NCI-H510A treated with DMSO at 0.1 percent for 48 hours (cell line): ENCODE results near the gene RPL21.
A peak's percentile ranks its signal among the peaks of the same experiment; 100 is the strongest.

Experiments used
- DNase-seq: peaks from one replicate; lab custom pipeline; 2025; lab: John Stamatoyannopoulos, UW

The RPL21 gene

DNA sequence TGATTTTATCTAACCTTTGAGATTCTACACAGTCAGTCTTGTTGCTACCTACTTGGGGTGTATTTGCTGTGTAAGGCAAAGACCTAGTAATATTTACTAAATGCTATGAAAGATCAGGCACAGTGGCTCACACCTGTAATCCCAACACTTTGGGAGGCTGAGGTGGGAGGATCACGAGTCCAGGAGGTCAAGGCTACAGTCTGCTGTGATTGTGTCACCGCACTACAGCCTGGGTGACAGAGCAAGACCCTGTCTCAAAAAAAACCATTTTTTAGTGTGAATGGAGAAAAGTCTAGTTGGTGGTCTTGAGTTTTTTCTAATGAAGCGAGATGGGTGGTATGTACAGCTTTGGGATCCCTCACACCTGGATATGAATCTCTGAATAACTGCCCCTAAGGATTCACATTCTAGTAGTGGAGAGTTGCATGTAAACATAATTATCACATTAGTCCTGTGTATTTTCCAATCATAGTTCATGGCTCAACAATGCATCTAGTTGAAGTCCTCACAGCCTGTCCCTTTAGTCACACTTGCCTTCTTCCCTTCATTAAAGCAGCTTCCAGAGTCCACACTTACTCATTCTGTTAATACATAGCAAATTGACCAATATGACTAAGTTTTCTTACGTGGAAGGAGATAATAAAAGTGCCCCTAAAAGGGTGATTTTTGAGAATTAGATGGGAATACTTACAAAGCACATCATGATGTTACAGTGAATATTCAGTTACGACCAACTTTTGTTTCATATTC, 7.5 kb downstream of the RPL21 start:
- no peak for DNase-seq

DNA sequence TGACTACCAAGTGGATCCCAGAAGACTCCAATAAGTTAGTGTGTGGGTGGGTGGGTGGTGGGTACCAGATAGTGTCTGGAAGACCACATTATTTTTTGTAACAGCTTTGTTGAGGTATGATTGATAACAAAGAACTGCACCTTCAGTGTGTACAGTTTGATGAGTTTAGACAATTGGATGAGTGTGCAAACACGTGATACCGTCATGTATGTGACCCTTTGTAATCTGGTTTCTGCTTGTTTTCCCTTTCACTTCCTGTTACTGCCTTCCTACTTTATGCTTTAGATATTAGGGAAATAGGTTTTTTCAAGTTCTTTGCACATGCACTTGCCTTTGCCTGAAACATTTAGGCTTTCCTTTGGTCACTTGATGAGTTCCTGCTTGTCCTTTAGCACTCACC, 8.5 kb downstream of the RPL21 start:
- no peak for DNase-seq

DNA sequence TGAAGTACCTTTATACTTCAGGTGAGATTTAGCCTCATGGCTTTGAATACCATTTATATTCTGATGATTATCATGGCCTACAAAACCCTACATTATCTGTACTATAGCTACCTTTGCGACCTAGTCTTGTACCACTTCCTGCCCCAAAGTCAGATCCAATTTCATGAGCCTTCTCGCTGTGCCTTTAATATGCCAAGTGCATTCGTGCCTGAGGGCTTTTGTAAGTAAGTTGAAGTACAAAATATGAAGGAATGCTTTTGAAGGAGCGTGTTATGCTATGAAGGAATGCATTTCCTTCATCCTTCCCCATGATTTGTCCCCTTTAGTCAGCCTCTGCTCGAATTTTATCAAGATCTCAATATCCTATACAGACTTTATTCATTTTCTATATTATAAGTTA, 10.0 kb downstream of the RPL21 start:
- no peak for DNase-seq

DNA sequence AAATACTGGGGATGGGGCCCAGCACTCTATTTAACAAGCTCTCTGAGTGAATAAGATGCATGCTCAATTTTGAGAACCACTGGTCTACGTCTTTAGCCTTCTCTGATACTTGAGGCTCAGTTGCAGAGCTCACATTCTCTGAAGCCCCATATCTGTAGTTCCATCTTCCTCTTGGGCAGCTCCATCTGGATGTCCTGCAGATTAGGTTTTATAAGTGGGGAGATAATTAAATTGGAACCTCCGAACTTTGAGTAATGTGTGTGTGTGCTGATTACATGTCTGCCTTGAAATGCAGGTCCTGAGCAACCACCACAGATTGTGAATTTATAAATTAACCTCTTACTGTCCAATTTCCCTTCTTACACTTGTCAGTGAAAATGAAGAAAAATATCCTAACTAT, 12.1 kb downstream of the RPL21 start:
- no peak for DNase-seq

DNA sequence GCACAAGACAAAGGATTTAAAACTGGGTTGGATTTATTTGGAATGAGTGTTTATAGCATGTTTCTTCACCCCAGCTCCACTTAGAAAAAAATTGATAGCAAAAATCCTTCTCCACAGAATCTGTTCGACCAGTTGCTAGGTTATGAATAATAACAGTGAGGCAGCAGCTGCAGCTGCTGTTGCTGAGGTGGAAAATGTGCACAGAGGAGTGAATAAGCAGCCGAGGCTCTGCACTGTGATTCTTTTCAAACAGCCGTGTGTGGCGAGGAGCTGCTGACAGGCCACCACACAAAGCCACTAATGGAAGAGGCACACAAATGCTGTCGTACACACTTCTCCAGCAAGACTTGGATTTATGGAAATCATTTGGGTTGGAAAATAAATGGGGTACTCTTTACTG, 12.8 kb downstream of the RPL21 start:
- no peak for DNase-seq

DNA sequence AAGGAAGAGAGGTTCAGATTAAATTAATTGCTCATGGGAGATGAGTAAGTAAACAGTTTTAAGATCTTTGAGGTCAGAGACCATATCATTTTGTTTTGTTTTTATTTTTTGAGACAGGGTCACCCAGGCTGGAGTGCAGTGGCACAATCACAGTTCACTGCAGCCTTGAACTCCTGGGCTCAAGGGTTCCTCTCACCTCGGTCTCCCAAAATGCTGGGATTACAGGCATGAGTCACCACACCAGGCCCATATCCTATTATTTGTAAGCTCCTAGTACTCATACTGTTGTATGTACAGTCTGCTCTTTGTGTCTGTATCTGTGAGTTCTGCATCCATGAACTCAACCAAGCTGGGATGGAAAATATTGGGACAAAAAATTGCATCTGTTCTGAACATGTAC, 13.3 kb downstream of the RPL21 start:
- no peak for DNase-seq

DNA sequence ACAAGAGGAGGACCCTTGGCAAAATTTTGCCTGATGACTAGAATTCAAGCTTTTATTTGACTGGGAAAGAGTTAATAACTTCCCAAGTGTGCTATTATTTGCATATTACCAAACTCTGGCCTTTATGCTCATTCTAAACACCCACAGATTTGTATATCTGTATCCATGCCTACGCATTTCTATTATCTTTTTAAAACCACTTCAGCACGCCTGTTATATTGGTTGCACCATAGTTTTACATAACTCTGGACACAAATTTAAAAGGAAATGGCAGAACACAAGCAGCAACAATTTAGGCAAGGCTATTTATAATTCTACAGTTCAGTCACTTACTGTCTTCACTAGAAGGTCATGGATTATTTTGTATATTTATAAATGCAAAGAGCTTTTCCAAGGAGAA, 15.6 kb downstream of the RPL21 start:
- DNase-seq, result no peak

DNA sequence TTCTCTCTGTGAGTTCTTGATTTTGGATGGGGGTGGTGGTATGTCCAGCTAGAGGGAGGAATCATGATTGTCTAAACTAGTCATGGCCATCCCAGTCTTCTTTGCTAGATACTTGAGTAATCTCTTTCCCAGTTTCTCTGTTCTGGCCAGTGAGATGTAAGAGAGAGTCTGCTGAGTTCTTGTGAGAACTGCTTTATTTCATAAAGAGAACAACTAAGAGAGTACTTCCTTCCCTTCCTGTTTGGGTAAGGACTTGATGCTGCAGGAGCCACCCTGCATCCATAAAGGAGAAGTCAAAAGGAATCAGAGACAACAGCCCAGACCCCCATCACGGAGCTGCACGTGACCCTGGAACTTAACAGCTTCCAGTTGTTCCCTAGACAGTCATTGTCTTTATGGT, 16.2 kb downstream of the RPL21 start:
- DNase-seq, result no peak

DNA sequence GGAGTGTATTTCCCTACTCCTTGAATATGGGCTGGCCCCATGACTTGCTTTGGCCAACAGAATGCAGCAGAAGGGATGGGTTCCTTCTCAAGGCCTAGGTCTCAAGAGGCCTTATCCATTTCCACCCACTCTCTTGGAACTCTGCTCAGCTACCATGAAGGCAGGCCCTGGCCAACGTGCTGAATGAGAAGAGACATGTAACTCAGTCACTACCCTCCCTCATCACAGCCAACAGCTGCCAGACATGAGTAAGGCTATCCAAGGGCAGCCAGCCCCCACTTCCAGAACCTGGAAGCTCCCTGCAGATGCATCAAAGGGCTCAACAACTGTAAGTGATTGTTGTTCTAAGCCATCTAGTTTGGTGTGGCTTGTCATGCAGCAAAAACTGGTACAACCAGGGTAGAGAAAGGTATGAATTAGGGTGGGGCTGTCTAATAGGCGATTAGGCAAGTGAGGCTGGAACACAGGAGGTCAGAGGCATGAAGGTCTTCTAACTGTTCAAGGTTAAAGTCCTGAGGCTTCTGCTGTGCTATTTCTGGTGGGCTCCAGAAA, 17.8 kb downstream of the RPL21 start:
- no peak for DNase-seq

DNA sequence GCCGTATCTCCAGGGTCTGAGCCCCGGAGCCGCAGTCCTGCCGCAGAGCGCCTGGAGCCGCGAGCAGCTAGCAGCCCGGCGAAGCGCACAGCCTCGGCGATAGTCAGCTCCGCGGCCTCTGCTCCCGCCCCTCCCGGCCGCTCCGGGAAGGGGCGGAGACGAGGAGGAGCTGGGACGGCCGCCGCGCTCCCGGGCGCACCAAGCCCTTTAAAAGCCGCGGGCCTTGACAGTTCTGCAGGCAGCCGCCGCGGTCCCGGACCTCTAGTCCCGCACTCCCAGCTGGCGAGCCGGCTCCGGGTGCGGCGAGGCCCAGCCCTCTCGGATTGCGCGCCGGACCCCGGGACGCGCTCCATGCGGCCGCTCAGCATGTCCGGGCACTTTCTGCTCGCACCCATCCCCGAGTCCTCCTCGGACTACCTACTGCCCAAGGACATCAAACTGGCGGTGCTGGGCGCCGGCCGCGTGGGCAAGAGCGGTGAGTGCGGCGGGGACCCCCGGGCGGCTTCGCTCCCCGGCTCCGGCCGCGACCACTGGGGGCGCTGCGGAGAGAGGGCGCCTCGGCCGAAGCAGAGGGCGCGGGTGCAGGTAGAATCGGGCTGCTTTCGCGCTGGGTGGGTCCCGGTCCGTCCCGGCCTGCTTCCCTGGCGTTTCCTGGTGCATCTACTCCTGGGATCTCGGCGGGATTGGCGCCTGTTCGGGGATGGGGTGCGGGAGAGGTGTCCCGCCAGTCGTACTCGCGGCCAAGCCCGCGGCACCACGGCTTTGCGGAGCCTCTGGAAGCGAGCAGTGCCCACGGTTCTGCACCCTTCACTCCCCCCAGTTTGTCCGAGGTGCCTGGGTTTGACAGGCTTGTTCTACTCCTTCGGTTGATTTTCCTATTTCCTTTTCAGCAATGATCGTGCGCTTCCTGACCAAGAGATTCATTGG, 19.5 kb downstream of the RPL21 start, which contains the start of gene RASL11A:
Gene RASL11A (plus strand): TSS at position 237 of the 927 bp plus-strand sequence. CDS start 115 bp downstream, at position 352.
- DNase-seq, result peak; percentile 28

DNA sequence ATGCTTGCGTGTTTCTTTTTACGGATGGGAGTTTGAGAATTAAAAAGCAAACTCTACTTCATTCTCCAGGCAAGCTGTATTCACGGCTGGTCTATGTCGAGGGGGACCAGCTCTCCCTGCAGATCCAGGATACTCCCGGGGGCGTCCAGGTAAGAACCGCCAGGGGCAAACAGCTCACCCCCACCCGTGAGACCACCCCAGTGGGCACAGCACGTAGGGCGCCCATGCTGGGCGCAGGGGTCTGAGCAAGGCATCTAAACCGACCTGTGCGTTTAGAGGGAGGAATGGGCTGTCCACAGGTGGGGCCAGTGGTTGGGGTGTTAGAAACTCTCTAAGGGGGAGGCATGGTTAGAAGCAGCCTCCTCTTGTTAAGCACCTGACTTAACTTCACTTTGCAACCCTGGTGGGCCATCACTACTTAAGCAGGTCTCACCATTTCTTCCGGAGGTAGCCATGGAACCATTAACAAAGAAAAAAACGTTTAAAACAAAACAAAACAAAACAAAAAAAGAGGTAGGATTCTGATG, 20.3 kb downstream of the RPL21 start:
- no peak for DNase-seq

DNA sequence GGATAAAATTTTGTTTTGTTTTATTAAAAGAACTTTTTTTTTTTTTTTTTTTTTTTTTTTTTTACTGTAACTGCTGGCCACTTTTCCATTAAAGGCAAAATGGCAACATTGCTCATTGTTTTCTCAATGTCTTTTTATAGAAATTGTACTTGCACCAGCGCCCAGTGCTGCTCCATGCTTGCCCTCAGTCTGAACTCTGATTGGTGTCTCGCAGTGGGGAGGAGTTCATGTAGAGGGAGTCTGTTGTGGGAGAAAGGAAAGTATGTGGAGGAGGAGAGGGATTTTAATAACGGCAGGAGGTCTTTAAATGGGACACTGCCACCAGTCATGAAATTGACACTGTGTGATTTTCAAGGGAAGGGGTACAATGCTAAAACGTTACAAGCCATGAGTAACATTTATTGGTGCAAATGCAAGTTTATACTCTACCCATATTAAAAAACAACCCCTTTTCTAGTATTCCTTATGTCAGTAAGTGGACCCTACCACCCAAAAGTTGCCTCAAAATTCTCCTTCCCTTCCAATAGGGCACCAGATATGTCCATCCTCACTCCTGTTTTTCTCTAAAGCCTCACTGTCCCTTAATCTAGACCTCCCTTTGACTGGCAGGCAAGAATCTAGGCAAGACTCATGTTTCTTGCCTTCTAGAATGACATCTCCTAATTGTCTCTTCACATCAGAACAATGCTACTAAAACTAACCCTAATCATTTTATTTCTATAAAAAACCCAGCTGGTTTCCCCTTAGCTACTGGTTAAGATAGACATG, 22.5 kb downstream of the RPL21 start:
- DNase-seq, result no peak

DNA sequence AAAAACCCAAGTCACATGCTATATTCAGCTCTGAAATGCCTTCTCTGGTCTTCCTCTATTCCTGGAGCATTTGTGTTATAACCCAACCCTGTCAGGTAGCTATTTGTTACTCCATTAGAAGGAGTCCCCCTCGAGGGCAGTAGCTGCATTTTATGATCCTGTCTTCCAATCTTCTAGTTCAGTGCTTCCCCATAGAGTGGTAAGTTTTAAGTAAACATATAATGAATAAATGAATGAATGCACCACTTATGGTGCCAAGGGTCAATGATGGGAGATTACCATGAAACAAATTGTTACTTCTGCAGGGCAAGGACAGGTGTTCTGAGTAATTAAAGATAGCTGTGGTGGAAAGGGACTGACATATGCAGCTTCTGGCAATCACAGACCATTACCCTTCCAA, 23.3 kb downstream of the RPL21 start:
- no peak for DNase-seq

DNA sequence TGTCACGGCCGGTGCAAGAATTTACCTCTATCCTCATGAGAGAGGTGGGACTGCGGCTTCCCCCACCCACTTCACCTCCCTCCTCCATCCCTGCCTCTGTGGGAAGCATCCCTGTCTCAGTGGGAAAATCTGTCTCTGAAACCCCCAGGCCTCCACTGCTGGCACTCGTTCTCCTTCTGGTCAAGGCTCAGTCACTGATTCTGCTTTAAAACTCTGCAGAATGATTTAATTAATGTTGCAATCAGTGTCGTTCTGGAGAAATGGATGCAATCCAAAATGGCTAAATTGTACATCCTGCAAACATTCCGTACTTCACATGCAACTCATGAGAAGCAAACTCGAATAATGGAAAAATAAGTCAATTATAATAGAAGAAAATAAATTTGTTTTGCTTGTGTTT, 24.8 kb downstream of the RPL21 start:
- DNase-seq, result no peak

DNA sequence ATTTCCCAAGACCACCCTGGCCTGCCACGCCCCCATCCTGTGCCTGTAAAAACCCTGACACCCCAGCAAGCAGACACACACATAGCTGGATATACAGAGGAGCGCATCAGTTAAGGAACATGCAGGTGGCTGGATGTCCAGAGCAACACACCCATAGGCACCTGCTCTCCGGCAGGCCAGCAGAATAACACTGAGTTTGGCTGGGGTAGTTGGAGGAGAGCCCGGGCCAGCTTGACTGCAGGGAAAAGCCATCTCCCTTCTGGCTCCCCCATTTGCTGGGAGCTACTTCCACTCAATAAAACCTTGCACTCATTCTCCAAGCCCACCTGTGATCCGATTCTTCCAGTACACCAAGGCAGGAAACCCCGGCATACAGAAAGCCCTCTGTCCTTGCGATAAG, 28.1 kb downstream of the RPL21 start:
- DNase-seq, result no peak

DNA sequence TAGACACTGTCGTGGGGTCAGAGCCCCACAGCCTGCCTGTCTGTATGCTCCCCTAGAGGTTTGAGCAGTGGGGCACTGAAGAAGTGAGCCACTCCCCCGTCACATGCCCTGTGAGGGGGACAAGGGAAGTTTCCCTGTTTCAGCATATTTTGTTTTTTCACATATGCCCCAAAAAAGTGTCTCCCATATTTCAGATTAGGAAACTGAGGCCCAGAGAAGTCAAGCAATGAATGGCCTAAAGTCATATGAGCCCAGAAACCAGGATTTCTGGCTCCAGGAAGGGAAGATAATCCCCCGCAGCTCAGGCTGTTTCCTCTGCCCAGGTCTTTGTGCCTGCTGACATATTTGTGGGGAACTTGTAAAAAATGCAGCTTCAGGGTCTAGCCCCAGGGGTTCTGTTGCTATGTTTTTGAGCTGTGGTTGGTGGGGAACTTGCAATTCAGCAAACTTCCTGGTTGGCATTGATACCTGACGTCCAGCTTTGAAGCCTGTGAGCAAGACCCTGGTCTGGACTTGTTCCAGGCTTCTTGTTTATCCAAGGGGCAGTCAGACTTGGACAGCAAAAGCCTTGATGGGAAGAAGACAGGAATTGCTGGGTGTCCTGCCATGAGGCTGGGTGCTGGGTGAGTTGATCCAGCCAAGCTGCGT, 28.8 kb downstream of the RPL21 start:
- no peak for DNase-seq

DNA sequence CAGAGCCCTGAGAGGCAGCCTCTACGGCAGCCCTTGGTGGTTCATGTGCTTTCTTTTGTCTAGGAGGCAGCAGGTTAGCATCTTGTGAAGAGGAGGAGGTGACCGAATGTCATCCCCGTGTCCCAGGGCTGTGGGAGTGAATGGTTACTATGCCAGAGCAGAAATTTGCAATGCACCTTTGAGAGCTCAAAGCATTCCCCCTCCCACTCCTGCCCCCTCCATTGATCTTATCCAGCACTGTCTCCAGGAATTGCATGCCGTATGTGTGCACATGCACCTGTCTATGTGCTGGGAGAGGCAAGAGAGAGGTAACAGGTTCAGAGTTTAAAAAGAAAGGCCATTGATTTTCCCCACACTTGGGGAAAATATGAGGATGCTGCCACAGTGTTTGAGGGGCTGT, 29.5 kb downstream of the RPL21 start:
- no peak for DNase-seq

DNA sequence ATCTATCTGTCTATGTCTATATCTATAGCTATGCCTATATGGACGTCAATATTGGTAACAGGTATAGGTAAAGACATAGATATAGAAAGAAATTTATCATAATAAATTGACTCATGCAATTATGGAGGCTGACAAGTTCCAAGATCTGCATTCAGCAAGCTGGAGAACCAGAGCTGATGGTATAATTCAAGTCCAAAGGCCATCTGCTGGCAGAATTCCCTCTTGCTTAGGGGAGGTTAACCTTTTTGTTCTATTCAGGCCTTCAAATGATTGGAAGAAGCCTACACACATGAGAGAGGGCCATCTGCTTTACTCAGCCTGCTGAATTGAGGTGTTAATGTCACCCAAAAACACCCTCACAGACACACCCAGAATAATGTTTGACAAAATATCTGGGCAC, 30.1 kb downstream of the RPL21 start:
- DNase-seq, result no peak

DNA sequence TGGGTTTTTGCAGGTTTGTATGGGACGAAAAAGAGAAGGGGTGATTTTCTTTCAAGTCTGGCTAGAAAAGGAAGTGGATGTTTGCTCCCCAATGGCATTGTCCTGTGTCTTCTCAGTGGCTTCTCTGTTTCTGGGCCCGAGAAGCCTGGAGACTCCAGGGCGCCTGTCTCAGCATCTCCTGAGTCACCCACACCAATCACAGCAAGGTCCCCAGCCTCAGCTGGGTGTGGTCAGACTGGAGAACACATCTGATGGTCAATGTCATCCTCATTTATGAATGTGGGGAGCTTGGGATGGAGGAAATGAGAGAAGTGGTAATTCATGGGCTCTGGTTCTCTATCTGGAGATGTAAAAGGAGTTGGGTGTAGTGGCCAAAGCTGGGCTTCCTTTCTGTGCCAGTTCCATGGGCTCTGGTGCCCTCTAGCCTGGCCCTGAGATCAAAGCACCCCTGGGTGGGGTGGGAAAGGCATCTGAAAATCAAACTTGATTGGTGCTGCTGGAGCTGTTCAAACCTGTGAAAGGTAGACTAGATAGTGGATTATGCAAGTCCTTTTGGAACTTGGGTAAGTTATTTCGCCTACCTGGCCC, 32.6 kb downstream of the RPL21 start:
- DNase-seq, result peak; percentile 26

DNA sequence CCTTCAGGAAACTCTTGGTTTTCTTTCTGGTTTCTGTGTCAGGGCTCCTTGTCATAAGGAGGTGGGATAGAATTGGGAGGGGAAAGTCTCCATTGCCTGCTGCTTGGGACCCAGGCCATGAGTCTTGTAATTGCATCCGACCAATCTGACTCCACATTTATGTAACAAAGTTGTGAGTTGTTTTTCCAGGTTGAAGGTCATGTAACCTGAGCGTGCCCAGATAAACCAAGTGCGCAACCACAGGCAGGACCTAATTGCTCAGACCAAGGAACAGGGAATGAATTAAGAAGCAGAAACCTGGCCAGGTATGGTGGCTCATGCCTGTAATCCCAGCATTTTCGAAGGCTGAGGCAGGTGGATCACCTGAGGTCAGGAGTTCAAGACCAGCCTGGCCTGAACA, 37.0 kb downstream of the RPL21 start:
- no peak for DNase-seq
